Measurements from ENCODE around the gene DERL2. TPM values are rescaled to one million over a fixed set of nuclear protein-coding genes. Genes with fewer than 3 reads are reported as not detected.
"Not testable (repeated sequence)": the region's sequence is repeated elsewhere in the genome, so short reads cannot be mapped to it uniquely, and the experiment has no call there.

DERL2 gene
- total RNA-seq, 2 experiments from 2014 or later: 76.6 to 76.8 TPM

DNA sequence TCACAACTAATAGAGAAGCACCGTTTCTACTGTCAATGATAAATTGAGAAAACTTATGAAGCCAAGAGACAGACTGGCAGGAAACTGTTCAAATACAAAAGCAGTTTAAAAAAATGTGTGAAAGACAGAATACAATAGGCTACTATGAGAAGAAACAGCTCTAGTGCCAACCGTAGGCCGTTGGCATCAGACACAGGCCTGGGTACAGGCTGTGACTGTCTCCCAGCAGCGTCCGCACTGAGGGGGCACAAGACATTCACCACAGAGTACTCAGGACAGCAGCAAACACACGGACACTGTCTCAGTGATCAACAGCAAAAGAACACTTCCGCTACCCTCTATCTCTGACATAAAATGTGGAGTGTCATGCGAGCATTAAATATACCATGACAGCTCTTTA lies 39.2 kb downstream of the DERL2 start:
- H3K36me3 Mint-ChIP-seq (ENCODE audit: low read depth): peaks cover 56% of the 10 kb centered on the region
- H3K27me3 Mint-ChIP-seq: no peaks in the 10 kb centered on the region

DNA sequence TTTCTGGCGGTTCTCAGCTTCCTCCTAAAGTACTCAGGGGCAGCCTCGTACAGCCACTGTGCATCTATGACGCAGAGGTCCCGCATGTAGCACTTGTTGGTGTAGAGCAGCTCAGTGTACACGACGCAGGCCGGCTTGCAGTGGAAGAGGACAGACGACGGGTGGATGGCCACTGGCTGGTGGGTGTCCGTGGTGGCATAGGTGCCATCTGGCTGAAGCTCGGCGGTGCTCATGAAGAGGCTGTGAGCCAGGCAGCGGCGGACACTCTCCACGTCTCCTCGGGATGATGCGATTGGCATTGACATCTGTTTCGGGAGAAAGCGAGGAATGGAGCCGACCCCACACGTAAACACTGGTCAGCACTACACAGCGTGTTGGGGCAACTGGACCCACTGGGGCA lies 41.8 kb downstream of the DERL2 start:
- POLR2A ChIA-PET: no interaction called here
- H3K9me3 Mint-ChIP-seq: no peaks in the 10 kb centered on the region

More for the DNA sequence above, 39.2 kb downstream of the DERL2 start:
- Mint-ChIP-seq H3K4me3 (no peak overlapping the region), H3K4me1 (no peaks in the 10 kb centered on the region), H3K9me3 (no peaks in the 10 kb centered on the region), H3K27ac (no peak overlapping the region)
- ChIA-PET CTCF (no interaction called here), POLR2A (interaction anchor here (0.6 to 1.4 kb wide), 2 partner anchors 16 to 22 kb away, joined by 3 read pairs; partner anchors contain the start of gene DHX33)
- no peak for DNase-seq

GRCh38 chr17:5443728-5444127 lies 42.2 kb downstream of the DERL2 start:
- no peak overlapping the region for H3K27ac Mint-ChIP-seq
- POLR2A ChIA-PET: interaction anchor here (0.9 kb wide), 1 partner anchor 162 kb away, joined by 4 read pairs; no protein-coding TSS in a partner anchor
- H3K36me3 Mint-ChIP-seq (ENCODE audit: low read depth): peaks cover 36% of the 10 kb centered on the region
- CTCF ChIA-PET: no interaction called here
- peaks cover 11% of the 10 kb centered on the region for H3K4me1 Mint-ChIP-seq
- H3K27me3 Mint-ChIP-seq: no peaks in the 10 kb centered on the region
- no peak for DNase-seq
- H3K9me3 Mint-ChIP-seq: no peaks in the 10 kb centered on the region
- H3K4me3 Mint-ChIP-seq: no peak overlapping the region

More for the DNA sequence above, 41.8 kb downstream of the DERL2 start:
- CTCF ChIA-PET: no interaction called here
- Mint-ChIP-seq H3K4me1 (peaks cover 10% of the 10 kb centered on the region), H3K36me3 (ENCODE audit: low read depth) (peaks cover 39% of the 10 kb centered on the region), H3K27me3 (no peaks in the 10 kb centered on the region), H3K4me3 (no peak overlapping the region), H3K27ac (no peak overlapping the region)
- no peak for DNase-seq

GRCh38 chr17:5439446-5439764 lies 46.6 kb downstream of the DERL2 start:
- Mint-ChIP-seq H3K27me3 (no peaks in the 10 kb centered on the region), H3K36me3 (ENCODE audit: low read depth) (peaks cover 39% of the 10 kb centered on the region), H3K4me3 (peak overlapping the region; percentile 72), H3K4me1 (peaks cover 42% of the 10 kb centered on the region), H3K27ac (peak overlapping the region; percentile 85), H3K9me3 (no peaks in the 10 kb centered on the region)
- DNase-seq: no peak
- ChIA-PET CTCF (interaction anchor here (0.7 to 4.7 kb wide), 28 partner anchors 9 to 1316 kb away, joined by 3 to 37 read pairs (median 5); partner anchors contain the start of genes DERL2, DHX33, MIS12 and NUP88), POLR2A (interaction anchor here (0.6 to 6.6 kb wide), 17 partner anchors 9 to 988 kb away, joined by 3 to 77 read pairs (median 4); partner anchors contain the start of genes DERL2, DHX33, MIS12 and NUP88)

DNA sequence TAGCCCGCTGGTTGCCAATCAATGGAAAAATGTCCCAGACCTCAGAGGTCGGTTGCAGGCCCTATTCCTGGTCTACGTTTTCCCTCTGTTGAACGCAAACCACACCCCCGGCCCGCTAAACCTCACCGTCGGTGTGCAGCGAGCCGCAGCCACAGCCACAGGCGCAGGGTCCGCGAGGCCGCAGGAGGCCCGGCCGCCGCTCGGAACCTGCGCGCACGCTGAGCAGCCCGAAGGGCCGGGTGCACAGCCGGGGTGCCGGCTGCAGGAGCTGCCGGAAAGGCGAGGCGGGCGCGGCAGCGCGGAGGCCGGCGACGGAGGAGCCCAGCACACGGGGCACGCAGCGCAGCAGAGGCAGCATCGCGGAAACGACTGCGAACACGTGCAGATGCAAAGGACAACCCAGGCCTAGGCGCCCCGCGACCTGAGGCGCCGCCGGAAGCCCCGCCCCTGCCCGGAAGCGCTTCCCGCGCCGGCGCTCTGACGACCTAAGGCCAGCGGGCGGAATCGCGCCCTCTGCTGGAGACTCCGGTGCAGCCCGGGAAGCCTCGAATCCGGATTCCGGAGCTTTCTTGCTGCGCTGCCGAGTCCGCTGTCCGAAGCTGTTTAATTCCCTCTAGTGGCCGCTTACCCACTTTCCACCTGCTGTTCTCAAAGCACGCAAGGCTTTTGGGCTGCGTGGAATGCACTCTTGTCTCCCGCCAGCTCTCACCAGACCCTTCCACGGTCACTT lies 47.1 kb downstream of the DERL2 start, which contains the start of gene C1QBP:
TSS of gene C1QBP (minus strand) at position 440 of the 730 bp plus-strand sequence. CDS start at position 358, 82 bp downstream.
- ChIA-PET CTCF (interaction anchor here (0.7 to 4.7 kb wide), 28 partner anchors 8 to 1317 kb away, joined by 3 to 37 read pairs (median 5); partner anchors contain the start of genes DERL2, DHX33, MIS12 and NUP88), POLR2A (interaction anchor here (0.6 to 6.6 kb wide), 18 partner anchors 10 to 989 kb away, joined by 3 to 77 read pairs (median 4); partner anchors contain the start of genes DERL2, DHX33, MIS12 and NUP88)
- H3K4me3 Mint-ChIP-seq: peak within 1 kb of the TSS; percentile 72
- H3K4me1 Mint-ChIP-seq: peaks cover 44% of the 10 kb centered on the region
- peak; percentile 94 for DNase-seq
- no peaks in the 10 kb centered on the region for H3K9me3 Mint-ChIP-seq
- peaks cover 39% of the 10 kb centered on the region for H3K36me3 Mint-ChIP-seq (ENCODE audit: low read depth)
- H3K27ac Mint-ChIP-seq: peak within 1 kb of the TSS; percentile 85
- no peaks in the 10 kb centered on the region for H3K27me3 Mint-ChIP-seq

DNA sequence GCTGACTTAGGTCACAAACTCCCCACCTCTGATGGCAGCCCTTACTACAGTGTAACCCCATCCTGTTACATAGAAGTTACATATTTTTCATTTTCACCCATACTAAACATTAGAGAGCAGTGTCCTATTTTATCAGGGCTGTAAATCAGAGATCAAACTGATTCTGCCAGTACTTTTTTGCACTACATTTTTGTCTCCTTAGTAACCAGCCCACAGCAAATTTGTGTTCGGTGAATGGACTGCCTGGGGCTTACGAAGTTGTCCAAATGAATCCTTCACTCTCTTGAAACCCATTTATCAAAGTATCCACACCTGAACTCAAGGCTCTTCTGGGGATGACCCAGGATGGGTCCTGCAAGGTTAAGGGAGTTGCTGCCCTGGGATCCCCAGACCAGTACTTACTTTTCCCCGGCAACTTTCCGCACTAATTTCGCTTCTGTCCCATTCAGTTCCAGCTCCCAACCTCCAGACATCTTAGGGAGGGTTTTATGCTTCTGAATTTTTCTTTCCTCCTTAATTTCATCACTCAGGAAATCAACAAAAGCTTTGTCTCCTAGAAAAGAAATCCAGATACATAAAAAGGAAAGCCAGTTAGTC lies 48.2 kb downstream of the DERL2 start:
- no peak for DNase-seq
- H3K27ac Mint-ChIP-seq: peak overlapping the region; percentile 85
- CTCF ChIA-PET: interaction anchor here (1.4 to 4.7 kb wide), 6 partner anchors 14 to 48 kb away, joined by 3 to 37 read pairs (median 7); partner anchors contain the start of genes DERL2, MIS12, NUP88 and RPAIN
- H3K36me3 Mint-ChIP-seq (ENCODE audit: low read depth): peaks cover 49% of the 10 kb centered on the region
- POLR2A ChIA-PET: interaction anchor here (1.3 to 6.6 kb wide), 6 partner anchors 11 to 66 kb away, joined by 3 to 77 read pairs (median 11); partner anchors contain the start of genes DERL2, DHX33, MIS12 and NUP88
- peaks cover 45% of the 10 kb centered on the region for H3K4me1 Mint-ChIP-seq
- H3K27me3 Mint-ChIP-seq: no peaks in the 10 kb centered on the region
- H3K4me3 Mint-ChIP-seq: peak overlapping the region; percentile 72
- no peaks in the 10 kb centered on the region for H3K9me3 Mint-ChIP-seq

DNA sequence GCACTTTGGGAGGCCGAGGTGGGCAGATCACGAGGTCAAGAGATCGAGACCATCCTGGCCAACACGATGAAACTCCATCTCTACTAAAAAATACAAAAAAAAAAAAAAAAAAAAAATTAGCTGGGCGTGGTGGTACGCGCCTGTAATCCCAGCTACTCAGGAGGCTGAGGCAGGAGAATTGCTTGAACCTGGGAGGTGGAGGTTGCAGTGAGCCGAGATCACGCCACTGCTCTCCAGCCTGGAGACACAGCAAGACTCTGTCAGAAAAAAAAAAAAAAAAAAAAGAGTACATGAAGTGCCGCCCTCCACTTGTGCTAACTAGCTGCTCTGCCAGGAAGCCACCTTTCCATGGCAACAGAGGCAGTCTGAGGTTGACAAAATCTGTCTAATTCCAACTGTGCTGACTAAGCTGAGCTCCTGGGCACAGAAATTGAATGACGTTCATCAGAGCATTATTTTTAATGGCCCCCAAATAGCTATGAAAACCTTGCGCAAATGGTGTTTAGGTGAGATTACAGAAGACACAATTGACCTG lies 50.1 kb downstream of the DERL2 start:
- not testable (repeated sequence) for H3K9me3 Mint-ChIP-seq, H3K27me3 Mint-ChIP-seq
- peak overlapping the region; percentile 68 for H3K27ac Mint-ChIP-seq
- peaks cover 48% of the 10 kb centered on the region for H3K4me1 Mint-ChIP-seq
- ChIA-PET CTCF (interaction anchor here (1.1 to 1.4 kb wide), 2 partner anchors 16 to 50 kb away, joined by 3 to 5 read pairs; partner anchors contain the start of genes DERL2, NUP88 and RPAIN), POLR2A (interaction anchor here (0.6 to 6.6 kb wide), 6 partner anchors 9 to 51 kb away, joined by 3 to 77 read pairs (median 4); partner anchors contain the start of genes MIS12, NUP88 and RPAIN)
- peak; percentile 34 for DNase-seq
- peaks cover 66% of the 10 kb centered on the region for H3K36me3 Mint-ChIP-seq (ENCODE audit: low read depth)
- H3K4me3 Mint-ChIP-seq: peak overlapping the region; percentile 21

- DNase-seq: no peak
- Mint-ChIP-seq H3K27me3 (no peaks in the 10 kb centered on the region), H3K4me3 (no peak overlapping the region), H3K9me3 (no peaks in the 10 kb centered on the region), H3K27ac (peak overlapping the region; percentile 40), H3K36me3 (ENCODE audit: low read depth) (peaks cover 71% of the 10 kb centered on the region), H3K4me1 (peaks cover 48% of the 10 kb centered on the region)
- CTCF ChIA-PET: interaction anchor here (1.1 kb wide), 1 partner anchor 16 kb away, joined by 5 read pairs; the partner anchor contains the start of genes NUP88 and RPAIN
- POLR2A ChIA-PET: interaction anchor here (1.0 to 6.6 kb wide), 3 partner anchors 8 to 20 kb away, joined by 3 to 77 read pairs (median 12); partner anchors contain the start of genes NUP88 and RPAIN
Measured at GRCh38 chr17:5434984-5435383, 51.0 kb downstream of the DERL2 start.

DNA sequence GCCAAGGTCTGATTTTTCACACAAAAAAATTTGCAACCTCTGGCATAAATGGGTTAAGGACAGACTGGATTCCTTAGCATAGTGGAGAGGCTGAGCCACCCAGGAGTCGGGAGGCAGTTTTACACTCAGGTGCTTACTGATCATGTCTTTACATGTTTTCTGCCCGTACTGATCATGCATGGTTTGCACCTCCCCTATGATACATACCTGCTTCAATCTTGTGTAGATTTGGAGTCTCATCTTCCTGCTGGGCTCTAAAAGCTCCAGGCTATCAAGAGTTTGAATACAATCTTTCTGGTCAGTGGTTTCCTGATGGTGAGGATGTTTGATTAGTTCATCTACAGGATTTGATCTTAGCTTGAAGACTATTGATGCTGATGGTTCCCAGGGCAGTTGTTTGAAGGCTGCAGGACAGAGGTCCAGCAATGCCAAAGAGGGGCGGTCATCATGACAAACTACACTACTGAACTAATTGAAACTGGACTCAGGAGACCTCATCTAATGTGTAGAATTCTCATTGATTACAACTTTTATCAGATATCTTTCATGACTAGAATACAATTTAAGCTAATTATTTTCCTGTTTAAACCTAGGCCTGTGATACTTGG lies 53.9 kb downstream of the DERL2 start:
- ChIA-PET POLR2A (interaction anchor here (7.4 kb wide), 1 partner anchor 13 kb away, joined by 35 read pairs; the partner anchor contains the start of genes NUP88 and RPAIN), CTCF (no interaction called here)
- peak overlapping the region; percentile 2 for H3K27ac Mint-ChIP-seq

GRCh38 chr17:5431234-5431633 lies 54.7 kb downstream of the DERL2 start:
- DNase-seq, H3K27ac Mint-ChIP-seq, H3K4me3 Mint-ChIP-seq, H3K9me3 Mint-ChIP-seq, H3K27me3 Mint-ChIP-seq: not testable (repeated sequence)
- CTCF ChIA-PET: interaction anchor here (0.9 to 1.9 kb wide), 2 partner anchors 8 to 39 kb away, joined by 3 to 7 read pairs; partner anchors contain the start of gene C1QBP
- POLR2A ChIA-PET: interaction anchor here (7.4 kb wide), 1 partner anchor 12 kb away, joined by 35 read pairs; the partner anchor contains the start of genes NUP88 and RPAIN
- H3K36me3 Mint-ChIP-seq (ENCODE audit: low read depth): peaks cover 74% of the 10 kb centered on the region
- peaks cover 18% of the 10 kb centered on the region for H3K4me1 Mint-ChIP-seq

More for the DNA sequence above, 53.9 kb downstream of the DERL2 start:
- Mint-ChIP-seq H3K4me3 (no peak overlapping the region), H3K36me3 (ENCODE audit: low read depth) (peaks cover 81% of the 10 kb centered on the region), H3K27me3 (no peaks in the 10 kb centered on the region), H3K9me3 (no peaks in the 10 kb centered on the region), H3K4me1 (peaks cover 26% of the 10 kb centered on the region)
- DNase-seq: no peak

GRCh38 chr17:5430413-5430999 lies 55.5 kb downstream of the DERL2 start:
- Mint-ChIP-seq H3K4me1 (peaks cover 14% of the 10 kb centered on the region), H3K36me3 (ENCODE audit: low read depth) (peaks cover 78% of the 10 kb centered on the region), H3K27me3 (no peaks in the 10 kb centered on the region), H3K9me3 (no peaks in the 10 kb centered on the region), H3K27ac (peak overlapping the region; percentile 46), H3K4me3 (no peak overlapping the region)
- DNase-seq: no peak
- POLR2A ChIA-PET: interaction anchor here (7.4 kb wide), 1 partner anchor 12 kb away, joined by 35 read pairs; the partner anchor contains the start of genes NUP88 and RPAIN
- CTCF ChIA-PET: interaction anchor here (0.9 to 1.9 kb wide), 2 partner anchors 9 to 39 kb away, joined by 3 to 7 read pairs; partner anchors contain the start of gene C1QBP

Data from activated CD4-positive, alpha-beta memory T cell treated with anti-CD3 and anti-CD28 coated beads, Interleukin-2, amount 10 ng/mL, durations not matched to agents 7 days and 5 days (primary cell).